ENCODE data around the gene RSPH6A. TPM values are rescaled to one million over a fixed set of nuclear protein-coding genes. Genes with fewer than 3 reads are reported as not detected.
A peak's percentile ranks its signal among the peaks of the same experiment; 100 is the strongest.

Gene RSPH6A
- total RNA-seq, 1 donor from 2014 or later, result not detected

GRCh38 chr19:45782820-45783785, 32.0 kb downstream of the RSPH6A start:
- Histone ChIP-seq H3K36me3 (ENCODE audit: control insufficient read depth, insufficient read depth, low read length) (no peaks in the 10 kb centered on the region), H3K4me3 (ENCODE audit: low read depth, low read length) (no peak overlapping the region), H3K27me3 (ENCODE audit: control insufficient read depth, insufficient read depth, low read length) (no peaks in the 10 kb centered on the region)
- no peak for DNase-seq (ENCODE audit: low read depth)
- peak; percentile 4 for TF ChIP-seq CTCF (IDR thresholded peaks at IDR 0.05; ENCODE audit: insufficient read depth, low read length, poor library complexity, severe bottlenecking)

DNA sequence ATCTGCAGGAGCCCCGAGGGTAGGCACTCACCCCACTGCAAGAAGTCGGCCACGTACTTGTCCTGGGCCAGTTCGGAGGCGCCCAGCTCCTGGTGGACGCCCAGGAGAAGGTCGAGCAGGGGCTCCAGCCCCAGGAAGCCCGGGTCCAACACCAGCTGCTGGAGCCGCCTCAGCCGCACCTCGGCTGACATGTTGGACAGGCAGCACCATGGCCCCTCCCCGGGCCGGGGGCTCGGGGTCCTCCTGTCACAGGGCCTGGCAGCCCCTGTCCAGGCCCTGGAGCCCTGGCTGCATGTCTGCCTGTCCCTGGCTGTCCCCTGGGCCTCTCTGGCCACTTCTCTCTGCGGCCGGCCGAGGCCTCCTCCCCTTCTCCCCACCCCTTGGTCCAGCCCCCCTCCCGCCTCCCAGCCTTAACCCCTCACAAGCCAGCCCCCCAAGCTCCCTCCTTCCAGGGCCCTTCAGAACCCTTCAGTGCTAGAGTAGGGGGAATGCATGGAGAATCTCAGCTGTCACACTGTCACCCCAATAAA, 32.9 kb downstream of the RSPH6A start, which contains the start of gene DMPK:
DMPK (minus strand) TSS at position 329 of the 530 bp plus-strand sequence; CDS start at position 191, 138 bp downstream.
- no peak for DNase-seq (ENCODE audit: low read depth)
- TF ChIP-seq CTCF (IDR thresholded peaks at IDR 0.05; ENCODE audit: insufficient read depth, low read length, poor library complexity, severe bottlenecking), result no peak
- H3K4me3 ChIP-seq (ENCODE audit: low read depth, low read length), result no peak within 1 kb of the TSS

GRCh38 chr19:45781214-45782161, 33.6 kb downstream of the RSPH6A start:
- DNase-seq (ENCODE audit: low read depth), result no peak
- Histone ChIP-seq H3K27me3 (ENCODE audit: control insufficient read depth, insufficient read depth, low read length) (no peaks in the 10 kb centered on the region), H3K4me3 (ENCODE audit: low read depth, low read length) (no peak overlapping the region), H3K36me3 (ENCODE audit: control insufficient read depth, insufficient read depth, low read length) (peaks cover 6% of the 10 kb centered on the region)
- no peak for TF ChIP-seq CTCF (IDR thresholded peaks at IDR 0.05; ENCODE audit: insufficient read depth, low read length, poor library complexity, severe bottlenecking)

More for the DNA sequence above, 32.9 kb downstream of the RSPH6A start, which contains the start of gene DMPK:
- Histone ChIP-seq H3K27me3 (ENCODE audit: control insufficient read depth, insufficient read depth, low read length) (no peaks in the 10 kb centered on the region), H3K36me3 (ENCODE audit: control insufficient read depth, insufficient read depth, low read length) (peaks cover 2% of the 10 kb centered on the region)

- Histone ChIP-seq H3K36me3 (ENCODE audit: control insufficient read depth, insufficient read depth, low read length) (peaks cover 6% of the 10 kb centered on the region), H3K27me3 (ENCODE audit: control insufficient read depth, insufficient read depth, low read length) (no peaks in the 10 kb centered on the region), H3K4me3 (ENCODE audit: low read depth, low read length) (no peak overlapping the region)
- TF ChIP-seq CTCF (IDR thresholded peaks at IDR 0.05; ENCODE audit: insufficient read depth, low read length, poor library complexity, severe bottlenecking), result no peak
- no peak for DNase-seq (ENCODE audit: low read depth)
These were observed 34.5 kb downstream of the RSPH6A start for GRCh38 chr19:45780448-45781213.

- Histone ChIP-seq H3K36me3 (ENCODE audit: control insufficient read depth, insufficient read depth, low read length) (peaks cover 6% of the 10 kb centered on the region), H3K27me3 (ENCODE audit: control insufficient read depth, insufficient read depth, low read length) (no peaks in the 10 kb centered on the region), H3K4me3 (ENCODE audit: low read depth, low read length) (no peak overlapping the region)
- TF ChIP-seq CTCF (IDR thresholded peaks at IDR 0.05; ENCODE audit: insufficient read depth, low read length, poor library complexity, severe bottlenecking), result no peak
- no peak for DNase-seq (ENCODE audit: low read depth)
These were observed 35.0 kb downstream of the RSPH6A start for GRCh38 chr19:45780146-45780447.
